Hepatocyte (in vitro differentiated cells): Measurements from ENCODE around the gene KLK15.

Source experiments
- CTCF ChIP-seq: fragments of 200-600 bp; sonication (generic); IDR thresholded peaks from 2 replicates; pipeline ENCODE4 v1.5.1; 2016; ENCODE audit warnings: antibody characterized with exemption, mild to moderate bottlenecking; ENCODE audit not compliant: poor library complexity
- EZH2 ChIP-seq: fragments of 200-600 bp; sonication (generic); IDR thresholded peaks from 2 replicates; pipeline ENCODE4 v1.6.1; 2016; ENCODE audit warnings: antibody characterized with exemption, mild to moderate bottlenecking, borderline replicate concordance

- TF ChIP-seq EZH2 = no peak
- no peak for TF ChIP-seq CTCF
These were observed 2.9 kb downstream of the KLK15 start for GRCh38 chr19:50830266-50831025.
